GM19324 (cell line): ENCODE data around the gene LRRC4B.
"Not testable (repeated sequence)": the region's sequence is repeated elsewhere in the genome, so short reads cannot be mapped to it uniquely, and the experiment has no call there.

Experiments used
- ATAC-seq: cut with Tn5 transposase; IDR thresholded peaks from one replicate; pipeline ENCODE4 v1.9.1; 2021; ENCODE audit warnings: mild to moderate bottlenecking, moderate library complexity; ENCODE audit not compliant: unreplicated experiment, low FRiP score

Gene LRRC4B

GRCh38 chr19:50567882-50568727 is at the start of gene LRRC4B:
LRRC4B (minus strand) TSS chr19:50568435; CDS start chr19:50548838, 19,597 bp downstream.
- ATAC-seq = no peak

GRCh38 chr19:50612504-50613404 is 44.5 kb upstream of the LRRC4B start:
- ATAC-seq = not testable (repeated sequence)

GRCh38 chr19:50607874-50608785 is 39.9 kb upstream of the LRRC4B start:
- no peak for ATAC-seq

- no peak for ATAC-seq
Observed at GRCh38 chr19:50607388-50607787, 39.2 kb upstream of the LRRC4B start.

GRCh38 chr19:50606059-50606836 is 38.0 kb upstream of the LRRC4B start:
- not testable (repeated sequence) for ATAC-seq

- not testable (repeated sequence) for ATAC-seq
Observed at GRCh38 chr19:50604264-50605073, 36.2 kb upstream of the LRRC4B start.

- no peak for ATAC-seq
Observed at GRCh38 chr19:50602935-50603334, 34.7 kb upstream of the LRRC4B start.

- no peak for ATAC-seq
Observed at GRCh38 chr19:50602496-50602895, 34.3 kb upstream of the LRRC4B start.

- no peak for ATAC-seq
Observed at GRCh38 chr19:50602089-50602422, 33.8 kb upstream of the LRRC4B start.

GRCh38 chr19:50601407-50602088 is 33.3 kb upstream of the LRRC4B start:
- ATAC-seq = no peak

- ATAC-seq = no peak
Observed at GRCh38 chr19:50599427-50599826, 31.2 kb upstream of the LRRC4B start.

GRCh38 chr19:50590191-50590590 is 22.0 kb upstream of the LRRC4B start:
- ATAC-seq = no peak

- ATAC-seq = not testable (repeated sequence)
Observed at GRCh38 chr19:50581795-50582660, 13.8 kb upstream of the LRRC4B start.

- ATAC-seq = no peak
Observed at GRCh38 chr19:50580970-50581634, 12.9 kb upstream of the LRRC4B start.

- ATAC-seq = no peak
Observed at GRCh38 chr19:50580240-50580639, 12.0 kb upstream of the LRRC4B start.

GRCh38 chr19:50576769-50577168 is 8.5 kb upstream of the LRRC4B start:
- not testable (repeated sequence) for ATAC-seq
